GM21515 (cell line): ENCODE data around the gene PAK1.
"Not testable (repeated sequence)": the region's sequence is repeated elsewhere in the genome, so short reads cannot be mapped to it uniquely, and the experiment has no call there.

ENCODE experiments used
- ATAC-seq: cut with Tn5 transposase; IDR thresholded peaks from one replicate; pipeline ENCODE4 v1.9.1; 2021; ENCODE audit not compliant: unreplicated experiment

Gene PAK1

DNA sequence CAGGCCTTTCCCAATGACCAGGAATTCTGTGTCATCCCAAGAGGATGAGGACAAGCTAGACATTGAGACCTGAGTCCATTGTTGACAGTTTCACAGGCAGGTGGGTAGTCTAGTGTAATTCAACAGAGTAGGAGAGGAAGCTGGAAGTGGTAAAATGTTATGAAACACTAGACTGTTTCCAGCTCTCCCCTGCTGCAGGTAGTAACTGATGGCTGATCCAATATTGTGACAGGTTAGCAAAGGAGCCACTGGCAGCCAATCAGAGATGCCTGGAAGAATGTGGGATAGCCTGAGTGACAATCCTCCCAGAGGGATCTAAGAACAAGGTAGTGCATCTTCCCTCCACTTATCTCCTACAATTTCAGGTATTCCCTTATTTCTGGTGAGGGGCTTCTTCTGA is 161.8 kb downstream of the PAK1 start:
- no peak for ATAC-seq

DNA sequence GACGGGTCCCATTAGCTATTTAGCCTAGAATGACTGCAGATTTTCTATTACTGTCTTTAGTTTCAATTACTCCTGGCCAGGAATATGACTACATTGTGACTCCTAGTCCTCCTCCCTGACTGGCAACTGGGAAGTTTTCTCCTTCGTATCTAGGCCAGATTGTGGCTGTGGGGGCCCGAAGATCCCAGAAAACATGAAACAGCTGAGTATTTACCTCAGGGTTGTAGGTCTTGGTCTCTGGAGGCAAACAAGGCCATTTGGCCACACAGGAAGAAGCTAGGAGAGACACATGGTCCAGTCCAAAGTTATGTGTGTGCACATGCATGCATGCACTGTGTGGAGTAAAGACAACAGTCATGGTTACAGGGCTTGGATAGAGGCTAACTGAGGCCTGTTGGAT is 162.2 kb downstream of the PAK1 start:
- no peak for ATAC-seq

DNA sequence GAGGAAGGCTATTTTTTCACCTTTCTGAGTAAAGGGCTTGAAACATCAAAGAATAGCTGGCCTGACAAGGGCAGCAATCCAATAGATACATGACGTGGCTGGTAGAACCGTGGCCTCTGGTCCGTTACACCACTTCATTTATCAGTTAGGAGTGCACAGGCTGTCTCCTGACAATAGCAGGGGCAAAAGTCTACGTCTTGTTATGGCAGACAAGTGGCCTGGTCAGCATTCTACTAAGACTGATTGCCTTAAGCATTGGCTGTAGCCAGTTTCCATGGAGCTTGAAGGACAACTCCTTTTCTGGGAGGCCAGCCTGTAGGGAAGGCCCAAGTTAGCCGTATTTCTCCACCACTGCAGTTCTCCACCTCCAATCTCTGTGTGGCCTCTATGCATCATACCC is 163.2 kb downstream of the PAK1 start:
- no peak for ATAC-seq

DNA sequence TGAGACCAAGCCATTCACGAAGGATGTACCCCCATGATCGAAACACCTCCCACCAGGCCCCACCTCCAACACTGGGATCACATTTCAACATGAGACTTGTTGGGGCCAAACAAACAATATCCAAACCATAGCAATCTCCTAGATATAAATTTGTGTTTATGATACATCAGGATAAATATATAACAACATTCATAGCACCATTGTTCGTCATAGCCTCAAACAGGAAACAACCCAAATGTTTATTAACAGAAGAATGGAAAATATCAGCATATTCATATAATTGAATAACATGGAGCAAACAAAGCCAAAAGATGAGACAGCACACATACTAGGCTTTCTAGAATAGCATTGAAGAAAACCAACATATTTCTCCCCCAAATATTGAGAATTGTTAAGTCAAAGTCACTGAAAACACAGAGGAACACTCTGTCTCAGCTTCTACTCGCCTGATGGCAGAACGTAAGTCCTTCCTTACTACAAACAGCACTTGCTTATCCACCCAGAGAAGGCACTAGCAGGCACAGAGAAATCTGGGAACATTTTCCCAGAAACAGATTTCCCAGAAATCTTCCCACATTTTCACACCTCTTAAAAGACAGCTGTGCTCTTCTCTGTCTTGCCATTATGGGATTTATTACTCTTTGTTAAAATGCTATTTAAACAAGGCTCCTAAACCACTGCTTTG is 164.4 kb downstream of the PAK1 start:
- ATAC-seq: no peak

DNA sequence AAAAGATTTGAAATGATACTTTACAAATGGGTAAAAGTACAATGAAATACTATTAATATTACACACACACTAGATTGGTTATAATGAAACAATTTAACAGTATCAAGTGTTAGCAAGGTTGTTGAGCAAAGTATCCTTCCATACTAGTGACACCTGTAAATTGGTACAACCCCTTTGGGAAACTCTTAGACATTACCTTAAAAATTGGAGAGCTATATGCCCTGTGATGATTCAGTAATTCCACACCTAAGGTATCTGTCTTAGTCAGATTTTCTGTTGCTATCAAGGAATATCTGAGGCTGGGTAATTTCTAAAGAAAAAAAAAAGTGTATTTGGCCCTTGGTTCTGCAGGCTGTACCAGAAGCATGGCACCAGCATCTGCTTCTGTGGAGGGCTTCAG is 165.1 kb downstream of the PAK1 start:
- no peak for ATAC-seq

DNA sequence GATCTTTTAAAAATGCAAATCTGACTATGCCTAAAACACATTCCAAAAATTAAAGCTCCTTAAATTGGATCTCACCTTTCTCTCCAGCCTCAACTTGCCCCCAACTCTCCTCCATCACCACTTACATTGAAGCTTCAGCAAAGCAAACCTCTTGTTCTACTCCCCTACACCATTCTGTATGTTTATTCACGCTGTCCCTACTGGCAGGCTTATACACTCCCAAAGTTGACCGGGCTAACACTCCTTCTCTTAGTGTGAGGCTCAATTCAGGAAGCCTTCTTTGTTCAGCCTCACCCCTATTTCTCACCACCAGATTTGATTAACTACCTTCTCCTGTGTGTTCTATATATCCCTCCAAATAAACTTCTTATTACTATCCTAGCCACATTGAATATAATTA is 170.6 kb downstream of the PAK1 start:
- ATAC-seq: no peak

DNA sequence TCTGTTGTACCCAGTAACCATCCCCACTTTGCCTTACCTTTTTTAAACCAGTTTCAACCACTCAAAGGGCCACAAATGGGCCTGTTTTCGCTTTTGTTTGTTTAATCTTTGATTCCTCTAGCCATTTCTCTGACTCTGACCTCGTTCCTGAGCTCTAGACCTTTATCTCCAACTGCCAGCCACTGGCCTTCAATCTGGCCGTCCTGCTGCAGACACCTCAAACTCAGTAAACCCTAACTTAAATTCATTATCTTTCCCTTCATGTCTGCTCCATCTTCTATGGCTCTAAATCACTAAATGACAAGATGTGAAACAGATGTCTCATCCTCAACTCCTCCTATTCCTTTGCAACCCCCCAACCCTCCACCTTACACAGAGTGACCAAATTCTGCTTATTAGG is 171.1 kb downstream of the PAK1 start:
- ATAC-seq: no peak

DNA sequence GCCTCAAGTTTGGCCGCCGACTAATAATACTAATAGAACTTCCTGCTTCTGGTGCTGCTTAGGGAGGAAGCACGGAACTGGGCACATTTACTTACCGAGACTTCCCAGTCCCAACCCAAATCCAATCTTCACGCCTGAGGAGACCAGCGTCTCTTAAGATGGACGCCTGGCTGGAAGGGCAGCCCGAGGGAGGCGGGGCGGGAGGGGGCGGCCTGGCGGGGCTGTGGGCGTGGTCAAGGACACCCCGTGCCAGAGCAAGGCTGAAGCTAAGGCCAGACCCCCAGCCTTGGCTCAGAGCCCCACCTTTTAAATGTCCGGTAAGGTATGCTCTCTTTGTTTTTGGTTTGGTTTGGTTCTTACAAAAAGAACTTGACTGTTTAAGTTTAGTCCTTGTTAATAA is 172.4 kb downstream of the PAK1 start, which contains the start of gene GDPD4:
Gene GDPD4 (minus strand): TSS at position 177 of the 400 bp plus-strand sequence. CDS start 16,549 bp downstream, outside the sequence.
- ATAC-seq: no peak

DNA sequence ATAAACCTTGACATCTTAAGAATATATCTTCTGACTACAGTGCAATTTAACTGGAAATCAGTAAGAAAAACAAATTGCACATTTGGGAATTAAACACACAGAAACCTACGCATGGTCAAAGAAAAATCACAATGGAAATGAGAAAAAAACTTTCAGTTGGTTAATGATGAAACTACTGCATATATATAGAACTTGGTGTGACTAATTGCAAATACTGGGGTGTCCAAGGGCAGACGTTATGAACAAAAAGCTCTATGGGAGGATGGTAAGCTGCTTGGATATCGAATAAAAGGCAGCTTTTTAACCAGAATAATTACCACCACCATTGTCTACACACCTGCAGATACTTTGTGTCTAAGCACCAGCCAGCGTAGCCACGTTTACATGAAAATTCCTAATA is 173.2 kb downstream of the PAK1 start:
- ATAC-seq: no peak

DNA sequence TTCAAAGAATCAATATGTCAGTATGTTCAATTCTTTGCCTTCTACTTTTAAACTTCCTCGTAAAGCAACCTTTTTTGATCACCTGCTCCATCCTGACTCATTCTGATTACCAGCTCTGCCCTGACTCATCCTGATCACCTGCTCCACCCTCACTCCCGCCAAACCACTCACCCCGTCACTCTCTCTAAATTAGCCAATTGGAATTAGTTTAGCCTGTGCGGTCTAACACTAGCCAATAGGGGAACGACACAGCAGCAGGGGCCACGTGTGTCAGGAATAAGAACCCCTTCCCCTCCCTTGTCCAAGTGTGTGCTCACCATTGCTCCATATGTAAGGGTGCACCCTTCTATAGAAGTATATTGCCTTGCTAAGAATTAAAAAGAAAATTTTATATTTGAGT is 173.9 kb downstream of the PAK1 start:
- not testable (repeated sequence) for ATAC-seq

DNA sequence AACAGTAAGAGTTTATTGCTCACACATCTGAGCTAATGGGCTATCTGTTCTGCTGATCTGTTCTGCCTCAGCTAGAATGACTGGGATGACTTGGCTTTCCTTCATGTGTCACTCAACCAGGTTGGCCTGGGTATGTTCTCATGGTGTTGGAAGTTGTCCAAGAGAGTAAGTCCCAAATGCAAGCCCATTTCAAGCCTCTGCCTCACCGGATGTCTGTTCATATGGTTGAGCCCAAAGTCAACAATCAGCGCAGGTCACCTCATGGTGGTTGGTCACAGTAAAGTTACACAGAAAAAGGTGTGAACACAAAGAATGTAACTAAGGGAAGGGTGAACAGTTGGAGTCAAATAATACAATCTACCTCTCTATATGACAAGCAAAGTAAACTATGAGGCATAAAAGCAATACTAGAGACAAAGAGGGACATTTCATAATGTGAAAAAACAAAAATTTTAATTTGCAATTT is 174.3 kb downstream of the PAK1 start:
- ATAC-seq: no peak

DNA sequence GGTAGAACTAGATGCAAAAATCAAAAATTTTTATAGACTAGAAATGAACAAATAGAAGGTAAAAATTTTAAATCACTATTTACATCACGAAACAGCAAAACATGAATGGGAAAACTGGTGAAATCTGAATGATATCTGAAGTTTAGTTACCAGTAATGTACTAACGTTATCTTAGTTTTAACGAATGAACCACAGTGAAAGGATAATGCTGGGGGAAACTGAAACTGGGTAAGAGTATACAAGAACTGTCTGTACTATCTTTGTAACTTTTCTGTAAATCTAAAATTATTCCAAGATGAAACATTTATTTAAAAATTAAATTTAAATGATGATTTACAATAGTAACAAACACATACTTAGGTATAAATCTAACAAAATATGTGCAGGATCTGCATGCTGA is 179.9 kb downstream of the PAK1 start:
- ATAC-seq: no peak

DNA sequence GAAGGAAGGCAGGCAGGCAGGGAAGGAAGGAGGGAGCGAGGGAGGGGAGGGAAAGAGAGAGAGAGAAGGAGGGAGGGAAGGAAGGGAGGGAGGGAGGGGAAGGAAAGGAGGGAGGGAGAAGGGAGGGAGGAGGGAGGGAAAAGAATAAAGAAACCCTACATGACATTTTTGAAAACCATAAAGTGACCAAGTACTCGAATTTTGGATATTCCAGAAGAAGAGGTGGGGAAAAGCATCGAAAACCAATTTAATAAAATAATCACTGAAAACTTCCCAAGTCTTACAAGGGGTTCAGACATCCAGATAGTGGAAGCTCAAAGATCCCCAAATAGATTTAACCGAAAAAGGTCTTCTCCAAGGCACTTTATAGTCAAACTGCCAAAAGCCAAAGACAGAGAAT is 184.2 kb downstream of the PAK1 start:
- no peak for ATAC-seq

DNA sequence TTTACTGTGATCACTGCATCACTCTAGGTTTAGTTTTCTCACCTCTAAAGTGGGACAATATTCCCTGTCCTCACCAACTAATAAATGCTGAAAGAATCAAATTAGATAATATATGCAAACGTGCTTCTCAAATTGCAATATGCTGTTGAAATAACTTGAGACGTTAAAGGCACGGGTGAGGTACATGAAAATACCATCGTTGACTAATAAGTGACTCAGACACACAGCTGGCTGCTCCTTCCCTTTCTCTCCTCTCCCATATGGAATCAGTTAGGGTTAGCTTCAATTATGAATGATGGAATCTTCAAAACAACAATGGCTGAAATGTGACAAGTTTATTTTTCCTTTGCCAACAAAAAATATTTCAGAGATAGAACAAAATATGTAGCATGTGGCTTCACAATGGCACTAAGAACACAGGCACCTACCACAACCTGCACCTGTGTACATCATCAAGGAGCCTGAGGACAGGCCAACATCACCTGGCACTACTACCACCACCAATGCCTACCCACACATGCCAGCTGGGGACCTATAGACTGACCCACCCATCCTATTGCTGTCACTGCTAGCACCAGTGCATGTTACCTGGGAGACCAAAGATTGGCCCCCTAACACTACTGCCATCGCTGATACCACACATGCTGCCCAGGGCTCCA is 186.2 kb downstream of the PAK1 start:
- no peak for ATAC-seq

DNA sequence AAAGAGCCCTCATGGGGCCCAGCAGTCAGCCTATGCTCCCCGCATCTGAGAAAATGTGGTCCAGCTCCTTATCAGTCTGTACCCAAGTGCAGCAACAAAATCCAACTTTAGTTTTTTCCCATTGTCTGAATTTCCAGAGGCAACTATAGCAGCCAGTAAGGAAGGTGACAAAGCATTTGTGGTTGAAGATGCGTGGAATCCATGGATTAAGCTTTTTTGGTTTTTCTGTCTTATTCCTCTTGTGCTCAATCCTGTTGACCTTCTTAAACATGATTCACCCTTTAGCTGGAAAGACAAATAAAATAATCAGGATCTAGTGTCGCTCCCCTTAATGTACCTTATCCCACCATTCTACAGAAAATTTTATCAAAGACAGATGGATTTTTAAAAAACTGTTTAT is 186.8 kb downstream of the PAK1 start:
- no peak for ATAC-seq

DNA sequence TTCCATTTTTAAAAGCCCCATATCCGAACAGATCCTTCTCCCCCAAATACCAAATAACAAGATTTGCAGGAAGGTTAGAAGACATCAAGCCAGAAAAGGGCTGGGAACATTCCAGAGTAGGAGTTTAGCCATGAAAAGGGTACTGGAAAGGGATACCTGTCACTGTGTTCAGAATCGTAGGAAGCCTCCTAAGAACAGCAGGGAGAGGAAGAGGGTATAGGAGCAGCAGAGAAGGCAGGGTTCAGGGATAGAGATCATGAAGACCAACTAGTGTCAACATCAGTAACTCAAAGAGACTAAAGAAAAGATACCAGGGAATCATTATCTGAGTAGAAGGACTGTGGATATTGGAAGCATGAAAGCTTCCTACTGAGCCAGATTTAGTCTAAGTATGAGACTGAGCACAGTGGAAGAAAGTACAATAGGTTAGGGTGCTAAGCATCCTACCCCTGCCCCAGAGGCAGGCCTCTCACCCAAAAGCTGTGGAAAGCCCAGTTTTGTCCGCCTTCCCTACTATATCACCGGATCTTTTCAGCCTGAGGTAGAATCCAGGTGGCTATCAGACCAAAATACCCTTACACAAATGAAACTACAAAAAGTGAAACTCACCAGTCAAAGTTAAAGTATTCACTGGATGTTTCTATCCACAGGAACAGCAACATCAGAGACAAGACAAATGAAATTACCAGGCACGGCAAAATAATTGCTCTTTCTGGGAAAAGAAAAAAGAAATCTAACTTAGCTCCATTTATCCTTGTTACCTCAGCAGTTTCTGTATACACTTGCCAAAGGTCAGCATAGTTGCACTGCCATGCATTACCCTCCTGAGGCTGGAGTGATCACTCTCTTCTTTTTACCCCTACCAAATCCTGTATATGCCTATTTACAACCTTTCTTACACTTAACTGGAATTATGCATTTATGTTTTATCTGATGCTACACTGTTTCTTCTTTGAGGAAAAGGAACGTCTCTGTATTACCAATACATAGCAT is 189.1 kb downstream of the PAK1 start:
- ATAC-seq: no peak

DNA sequence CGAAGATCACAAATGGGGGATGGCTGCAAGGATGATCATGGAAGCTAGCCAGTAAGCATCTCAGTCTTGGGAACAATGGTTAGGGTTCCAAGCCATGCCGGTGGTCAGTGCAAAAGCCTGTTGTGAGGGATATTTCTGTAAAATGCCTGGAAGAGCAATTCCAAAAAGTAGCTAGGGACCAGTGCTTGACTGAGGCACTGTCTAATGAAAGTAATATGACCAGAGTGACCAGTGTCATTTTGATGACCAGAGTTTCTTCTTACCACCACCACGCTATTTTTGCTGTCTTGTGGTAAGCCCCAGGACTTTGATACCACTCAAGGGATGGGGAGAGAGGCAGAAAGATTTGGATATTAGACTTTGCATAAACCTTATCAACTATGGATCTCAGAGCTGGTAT is 190.8 kb downstream of the PAK1 start:
- ATAC-seq: no peak

DNA sequence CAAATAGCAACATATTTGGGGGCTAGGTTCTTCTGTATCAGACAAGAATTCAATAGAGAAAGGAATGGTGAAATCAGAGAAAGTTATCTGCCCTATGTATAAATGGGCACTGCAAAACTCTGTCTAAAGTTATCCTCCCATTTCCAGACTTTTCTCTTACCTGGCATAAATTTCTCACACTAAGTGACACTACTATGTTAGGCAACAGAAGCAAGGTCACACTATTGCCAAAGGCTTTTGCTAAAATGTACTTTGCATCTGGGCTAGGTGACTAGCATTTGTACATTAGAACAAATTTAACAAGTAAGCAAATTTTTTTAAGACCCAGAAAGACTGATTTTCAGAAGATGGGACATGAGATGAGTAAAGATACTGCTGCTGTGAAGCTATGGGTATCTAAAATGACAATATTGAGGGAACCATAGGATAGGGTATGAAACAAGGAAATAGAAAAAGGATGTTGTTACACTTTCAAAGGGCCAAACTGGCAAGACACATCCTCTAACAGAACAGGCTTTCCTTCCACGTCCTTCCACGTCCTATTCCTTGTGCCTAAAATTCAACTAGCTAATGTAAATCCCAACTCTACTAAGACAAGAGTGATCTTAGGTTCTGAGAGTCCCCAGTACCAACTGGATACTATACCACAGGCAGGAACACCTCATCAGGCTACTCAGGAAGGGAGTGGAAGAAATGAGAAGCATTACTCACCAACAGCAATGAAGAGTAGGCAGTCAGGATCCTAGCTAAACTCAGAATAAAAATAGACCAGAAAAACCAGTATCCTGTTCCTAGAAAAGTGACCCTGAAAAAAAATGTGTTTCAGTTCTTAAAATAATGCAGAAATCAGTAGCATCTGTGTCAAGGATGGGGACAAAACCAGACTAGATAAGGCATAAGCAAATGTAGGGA is 195.0 kb downstream of the PAK1 start:
- ATAC-seq: no peak

DNA sequence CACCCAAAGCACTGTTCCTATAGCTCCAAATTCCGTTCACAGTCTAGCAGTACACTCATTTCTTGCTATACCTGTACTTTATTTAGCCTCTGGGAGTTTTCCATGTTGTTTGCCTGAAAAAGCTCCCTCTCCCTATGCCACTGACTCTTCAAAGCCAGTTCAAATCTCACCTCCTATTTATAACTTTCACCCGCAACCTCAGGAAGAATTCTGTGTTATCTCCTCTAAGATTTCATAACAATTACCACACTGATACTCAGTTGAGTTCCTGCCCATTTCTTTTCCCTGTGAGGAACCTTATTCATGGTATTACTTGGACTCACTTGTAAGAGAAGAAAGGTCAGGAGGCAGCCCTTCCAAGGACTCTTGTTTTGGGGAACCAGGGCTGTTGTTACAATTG is 197.6 kb downstream of the PAK1 start:
- ATAC-seq: no peak
